Measurements from ENCODE around the gene KCTD15. TPM values are rescaled to one million over a fixed set of nuclear protein-coding genes. Genes with fewer than 3 reads are reported as not detected.

KCTD15 gene
- 32.7 to 41.5 TPM (median 35.5 TPM) in 3 replicates for total RNA-seq (2021)
- percentile 64 among the genes with signal in this experiment for Bru-seq, nascent RNA
- long read RNA-seq, experiment 1, transcript KCTD15-207 (7 exons, 1,625 nt), result major isoform, 10 of 73 reads
- long read RNA-seq, experiment 1, transcript KCTD15-202 (6 exons, 2,555 nt), result minor isoform, 7 of 73 reads
- long read RNA-seq, experiment 1, partial matches to known transcripts, result 10 of 73 reads
- long read RNA-seq, experiment 1, other reads (novel, unspliced or antisense), result 46 of 73 reads
- long read RNA-seq, experiment 2, transcript KCTD15-207 (7 exons, 1,625 nt), result major isoform, 8 of 41 reads
- long read RNA-seq, experiment 2, partial matches to known transcripts, result 7 of 41 reads
- long read RNA-seq, experiment 2, other reads (novel, unspliced or antisense), result 24 of 41 reads
- long read RNA-seq, experiment 3, partial matches to known transcripts, result 2 of 6 reads
- long read RNA-seq, experiment 3, other reads (novel, unspliced or antisense), result 4 of 6 reads

DNA sequence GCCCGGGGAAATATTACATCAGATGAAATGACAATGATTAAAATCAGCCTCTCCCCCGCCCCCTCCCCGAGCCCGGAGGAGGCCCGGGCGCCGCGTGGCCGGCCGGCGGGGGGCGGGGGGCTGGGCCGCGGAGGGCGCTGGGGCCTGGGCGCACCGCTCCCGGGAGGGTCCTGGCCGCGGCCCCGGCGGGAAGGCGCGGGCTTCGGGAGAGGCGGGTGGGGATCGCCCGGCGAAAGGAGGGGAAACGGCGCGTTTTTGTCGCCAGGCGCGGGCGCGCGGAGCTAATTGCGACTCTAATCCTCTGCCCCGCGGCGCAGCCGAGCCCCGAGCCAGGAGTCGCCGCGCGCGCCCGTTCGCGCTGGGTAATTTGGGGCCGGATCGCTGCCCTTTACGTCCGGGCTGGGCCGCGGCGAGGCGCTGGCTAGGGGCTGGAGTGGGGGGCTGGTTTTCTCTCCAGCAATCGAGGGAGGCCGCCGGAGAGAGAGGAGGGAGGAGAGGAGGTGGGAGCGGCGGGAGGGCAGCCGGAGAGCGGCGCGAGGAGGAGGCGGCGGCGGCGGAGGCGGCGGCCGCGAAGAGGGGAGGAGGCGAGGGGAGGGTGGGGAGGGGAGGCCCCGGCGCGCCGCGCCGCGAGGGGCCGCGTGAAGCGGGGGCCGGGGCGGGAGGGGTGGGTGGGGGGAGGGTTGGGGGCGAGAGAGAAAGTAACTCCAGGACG is at the start of gene KCTD15:
Gene KCTD15 (plus strand): TSS at position 707 of the 712 bp plus-strand sequence. CDS start 3,585 bp downstream, outside the sequence.
- peaks cover 42% of the 10 kb centered on the region for H3K4me1 Mint-ChIP-seq
- no peaks in the 10 kb centered on the region for H3K9me3 Mint-ChIP-seq
- peak within 1 kb of the TSS; percentile 80 for H3K27ac Mint-ChIP-seq
- 0 out of 2 replicates have a peak, but pooled peaks cover 2% of the 10 kb centered on the region for H3K27me3 Mint-ChIP-seq (ENCODE audit: low read depth)
- DNase-seq (ENCODE audit: low spot score) (peak; percentile 66), ATAC-seq (no peak)
- ChIA-PET CTCF (interaction anchor here (1.0 to 4.2 kb wide), 4 partner anchors 18 to 300 kb away, joined by 5 to 43 read pairs (median 10); no protein-coding TSS in a partner anchor), POLR2A (interaction anchor here (0.6 to 3.6 kb wide), 4 partner anchors 19 to 569 kb away, joined by 3 to 22 read pairs (median 3); no protein-coding TSS in a partner anchor)
- peak within 1 kb of the TSS; percentile 87 for H3K4me3 Mint-ChIP-seq
- no peak for TF ChIP-seq GTF2I (CRISPR knock-in tag; conservative IDR thresholded peaks at IDR 0.05)
- TF ChIP-seq, protein P1, sequence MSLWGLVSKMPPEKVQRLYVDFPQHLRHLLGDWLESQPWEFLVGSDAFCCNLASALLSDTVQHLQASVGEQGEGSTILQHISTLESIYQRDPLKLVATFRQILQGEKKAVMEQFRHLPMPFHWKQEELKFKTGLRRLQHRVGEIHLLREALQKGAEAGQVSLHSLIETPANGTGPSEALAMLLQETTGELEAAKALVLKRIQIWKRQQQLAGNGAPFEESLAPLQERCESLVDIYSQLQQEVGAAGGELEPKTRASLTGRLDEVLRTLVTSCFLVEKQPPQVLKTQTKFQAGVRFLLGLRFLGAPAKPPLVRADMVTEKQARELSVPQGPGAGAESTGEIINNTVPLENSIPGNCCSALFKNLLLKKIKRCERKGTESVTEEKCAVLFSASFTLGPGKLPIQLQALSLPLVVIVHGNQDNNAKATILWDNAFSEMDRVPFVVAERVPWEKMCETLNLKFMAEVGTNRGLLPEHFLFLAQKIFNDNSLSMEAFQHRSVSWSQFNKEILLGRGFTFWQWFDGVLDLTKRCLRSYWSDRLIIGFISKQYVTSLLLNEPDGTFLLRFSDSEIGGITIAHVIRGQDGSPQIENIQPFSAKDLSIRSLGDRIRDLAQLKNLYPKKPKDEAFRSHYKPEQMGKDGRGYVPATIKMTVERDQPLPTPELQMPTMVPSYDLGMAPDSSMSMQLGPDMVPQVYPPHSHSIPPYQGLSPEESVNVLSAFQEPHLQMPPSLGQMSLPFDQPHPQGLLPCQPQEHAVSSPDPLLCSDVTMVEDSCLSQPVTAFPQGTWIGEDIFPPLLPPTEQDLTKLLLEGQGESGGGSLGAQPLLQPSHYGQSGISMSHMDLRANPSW (CRISPR knock-in tag; conservative IDR thresholded peaks at IDR 0.05; ENCODE audit: low read depth), result no peak
- TF ChIP-seq MAX (CRISPR knock-in tag; IDR thresholded peaks at IDR 0.05), result peak; percentile 5
- TF ChIP-seq, protein P2, sequence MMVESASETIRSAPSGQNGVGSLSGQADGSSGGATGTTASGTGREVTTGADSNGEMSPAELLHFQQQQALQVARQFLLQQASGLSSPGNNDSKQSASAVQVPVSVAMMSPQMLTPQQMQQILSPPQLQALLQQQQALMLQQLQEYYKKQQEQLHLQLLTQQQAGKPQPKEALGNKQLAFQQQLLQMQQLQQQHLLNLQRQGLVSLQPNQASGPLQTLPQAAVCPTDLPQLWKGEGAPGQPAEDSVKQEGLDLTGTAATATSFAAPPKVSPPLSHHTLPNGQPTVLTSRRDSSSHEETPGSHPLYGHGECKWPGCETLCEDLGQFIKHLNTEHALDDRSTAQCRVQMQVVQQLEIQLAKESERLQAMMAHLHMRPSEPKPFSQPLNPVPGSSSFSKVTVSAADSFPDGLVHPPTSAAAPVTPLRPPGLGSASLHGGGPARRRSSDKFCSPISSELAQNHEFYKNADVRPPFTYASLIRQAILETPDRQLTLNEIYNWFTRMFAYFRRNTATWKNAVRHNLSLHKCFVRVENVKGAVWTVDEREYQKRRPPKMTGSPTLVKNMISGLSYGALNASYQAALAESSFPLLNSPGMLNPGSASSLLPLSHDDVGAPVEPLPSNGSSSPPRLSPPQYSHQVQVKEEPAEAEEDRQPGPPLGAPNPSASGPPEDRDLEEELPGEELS (CRISPR knock-in tag; IDR thresholded peaks at IDR 0.05), result peak; percentile 40; the same call in 1 of the 2 replicates
- TF ChIP-seq NFYB (CRISPR knock-in tag; conservative IDR thresholded peaks at IDR 0.05; ENCODE audit: low read depth), result no peak
- TF ChIP-seq, protein P3, sequence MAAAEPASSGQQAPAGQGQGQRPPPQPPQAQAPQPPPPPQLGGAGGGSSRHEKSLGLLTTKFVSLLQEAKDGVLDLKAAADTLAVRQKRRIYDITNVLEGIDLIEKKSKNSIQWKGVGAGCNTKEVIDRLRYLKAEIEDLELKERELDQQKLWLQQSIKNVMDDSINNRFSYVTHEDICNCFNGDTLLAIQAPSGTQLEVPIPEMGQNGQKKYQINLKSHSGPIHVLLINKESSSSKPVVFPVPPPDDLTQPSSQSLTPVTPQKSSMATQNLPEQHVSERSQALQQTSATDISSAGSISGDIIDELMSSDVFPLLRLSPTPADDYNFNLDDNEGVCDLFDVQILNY (CRISPR knock-in tag; IDR thresholded peaks at IDR 0.05), result 0 out of 2 replicates have a peak, but pooled peaks have one; percentile 18
- TF ChIP-seq HMGXB4 (CRISPR knock-in tag; IDR thresholded peaks at IDR 0.05), result 0 out of 2 replicates have a peak, but pooled peaks have one; percentile 34
- peaks cover 8% of the 10 kb centered on the region for H3K36me3 Mint-ChIP-seq

GRCh38 chr19:33747273-33747672 is 49.4 kb upstream of the KCTD15 start:
- CTCF ChIA-PET, result interaction anchor here (0.8 to 1.2 kb wide), 2 partner anchors 21 to 295 kb away, joined by 3 to 4 read pairs; no protein-coding TSS in a partner anchor
- DNase-seq (ENCODE audit: low spot score) (no peak), ATAC-seq (no peak)
- Mint-ChIP-seq H3K9me3 (no peaks in the 10 kb centered on the region), H3K27ac (no peak overlapping the region), H3K4me3 (no peak overlapping the region), H3K27me3 (ENCODE audit: low read depth) (no peaks in the 10 kb centered on the region), H3K4me1 (no peaks in the 10 kb centered on the region), H3K36me3 (no peaks in the 10 kb centered on the region)
- POLR2A ChIA-PET, result interaction anchor here (0.9 kb wide), 1 partner anchor 314 kb away, joined by 3 read pairs; no protein-coding TSS in a partner anchor
- TF ChIP-seq SMAD3 (CRISPR knock-in tag; IDR thresholded peaks at IDR 0.05; ENCODE audit: borderline replicate concordance), result no peak
- no peak for TF ChIP-seq PREB (CRISPR knock-in tag; IDR thresholded peaks at IDR 0.05; ENCODE audit: borderline replicate concordance)
- no peak for TF ChIP-seq ESRRA (CRISPR knock-in tag; IDR thresholded peaks at IDR 0.05; ENCODE audit: borderline replicate concordance)
- TF ChIP-seq ZNF512 (CRISPR knock-in tag; IDR thresholded peaks at IDR 0.05; ENCODE audit: borderline replicate concordance), result no peak
- no peak for TF ChIP-seq ZNF671 (CRISPR knock-in tag; IDR thresholded peaks at IDR 0.05)
- no peak for TF ChIP-seq ZNF281 (CRISPR knock-in tag; IDR thresholded peaks at IDR 0.05)
- TF ChIP-seq, protein P2 (CRISPR knock-in tag; IDR thresholded peaks at IDR 0.05), result no peak

All from WTC11 (cell line).